COLO668 (cell line): ENCODE results near the gene CCDC138.
A peak's percentile ranks its signal among the peaks of the same experiment; 100 is the strongest.

Source experiments
- DNase-seq: peaks from one replicate; lab custom pipeline; 2025; ENCODE audit not compliant: unreplicated experiment; lab: John Stamatoyannopoulos, UW

Gene CCDC138

GRCh38 chr2:108893277-108893676 lies 106.7 kb downstream of the CCDC138 start:
- DNase-seq = no peak

DNA sequence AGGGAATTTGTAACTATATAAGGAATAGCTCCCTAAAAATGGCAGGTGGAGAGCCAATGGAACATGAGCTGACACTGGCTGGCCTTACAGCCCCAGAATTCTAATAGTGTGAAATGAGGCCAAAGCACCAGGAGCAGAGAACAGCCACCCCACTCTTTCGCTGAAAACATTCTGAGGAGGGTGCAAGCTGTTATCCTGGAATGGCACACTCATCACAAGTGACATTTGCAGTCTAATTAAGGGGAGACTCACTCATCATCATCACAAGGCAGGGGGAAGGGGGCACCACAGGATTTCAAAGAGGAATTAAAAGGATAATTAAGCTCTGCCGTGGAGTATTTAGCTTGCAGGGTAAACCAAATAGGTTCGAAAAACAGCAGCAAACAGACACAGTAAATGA lies 108.2 kb downstream of the CCDC138 start:
- no peak for DNase-seq

DNA sequence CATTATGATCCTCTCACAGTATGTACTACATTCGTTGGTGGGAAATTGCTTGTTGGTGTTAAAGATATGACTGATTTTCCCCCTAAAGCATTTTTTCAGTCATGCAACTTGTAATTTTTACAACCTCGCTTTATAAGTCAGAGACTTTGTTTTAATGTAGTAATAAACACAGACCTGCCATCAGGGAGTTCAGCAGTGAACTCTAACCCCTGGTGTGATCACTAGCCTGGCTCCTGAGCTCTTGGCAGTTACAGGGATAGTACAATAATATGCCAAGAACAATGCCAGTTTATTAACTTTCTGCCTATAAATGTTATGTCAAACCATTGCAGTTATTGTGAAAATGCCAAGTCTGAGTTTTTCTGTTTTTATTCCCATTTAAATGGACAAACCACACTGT lies 108.6 kb downstream of the CCDC138 start:
- no peak for DNase-seq

DNA sequence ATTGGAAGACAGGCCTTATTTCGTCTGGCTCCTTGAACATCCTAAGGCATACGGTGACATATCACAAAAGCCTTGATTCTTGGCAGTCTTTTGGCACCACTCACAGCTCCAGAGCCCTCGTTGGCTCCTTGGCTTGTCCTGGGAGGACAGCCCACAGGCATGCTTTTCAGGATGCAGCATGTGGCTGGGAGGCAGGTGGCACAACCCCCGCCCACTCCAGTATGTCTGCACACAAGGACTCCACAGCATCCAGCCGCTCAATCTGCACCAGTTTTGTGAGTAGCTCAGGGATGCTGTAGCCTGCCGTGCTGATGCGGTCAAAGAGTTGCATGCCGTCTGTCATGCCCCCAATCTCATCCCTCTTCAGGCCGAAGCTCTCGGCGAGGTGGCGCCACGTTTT lies 110.2 kb downstream of the CCDC138 start:
- no peak for DNase-seq

- no peak for DNase-seq
These were observed 111.9 kb downstream of the CCDC138 start for GRCh38 chr2:108898315-108899082.

- no peak for DNase-seq
These were observed 118.1 kb downstream of the CCDC138 start for GRCh38 chr2:108904680-108905079.

- no peak for DNase-seq
These were observed 118.6 kb downstream of the CCDC138 start for GRCh38 chr2:108905176-108905575.

DNA sequence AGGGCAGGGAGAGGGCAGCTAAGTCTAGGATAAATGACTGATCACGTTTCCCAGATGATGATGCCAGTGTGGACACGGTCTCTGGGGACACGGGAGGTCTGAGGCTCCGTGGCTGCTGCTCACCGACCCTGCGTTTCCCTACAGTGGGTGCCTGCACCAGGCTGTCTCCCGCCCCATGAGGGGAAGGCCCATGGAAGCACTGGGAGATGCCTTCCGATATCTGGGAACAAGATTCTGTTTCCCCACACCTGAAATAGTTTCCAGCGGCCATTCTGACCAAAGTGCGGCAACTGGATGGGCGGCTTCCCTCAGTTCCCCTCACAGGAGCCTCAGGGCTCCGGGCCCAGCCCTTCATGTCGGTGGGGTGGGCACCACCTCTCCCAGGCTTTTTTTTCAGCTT lies 119.3 kb downstream of the CCDC138 start:
- no peak for DNase-seq

DNA sequence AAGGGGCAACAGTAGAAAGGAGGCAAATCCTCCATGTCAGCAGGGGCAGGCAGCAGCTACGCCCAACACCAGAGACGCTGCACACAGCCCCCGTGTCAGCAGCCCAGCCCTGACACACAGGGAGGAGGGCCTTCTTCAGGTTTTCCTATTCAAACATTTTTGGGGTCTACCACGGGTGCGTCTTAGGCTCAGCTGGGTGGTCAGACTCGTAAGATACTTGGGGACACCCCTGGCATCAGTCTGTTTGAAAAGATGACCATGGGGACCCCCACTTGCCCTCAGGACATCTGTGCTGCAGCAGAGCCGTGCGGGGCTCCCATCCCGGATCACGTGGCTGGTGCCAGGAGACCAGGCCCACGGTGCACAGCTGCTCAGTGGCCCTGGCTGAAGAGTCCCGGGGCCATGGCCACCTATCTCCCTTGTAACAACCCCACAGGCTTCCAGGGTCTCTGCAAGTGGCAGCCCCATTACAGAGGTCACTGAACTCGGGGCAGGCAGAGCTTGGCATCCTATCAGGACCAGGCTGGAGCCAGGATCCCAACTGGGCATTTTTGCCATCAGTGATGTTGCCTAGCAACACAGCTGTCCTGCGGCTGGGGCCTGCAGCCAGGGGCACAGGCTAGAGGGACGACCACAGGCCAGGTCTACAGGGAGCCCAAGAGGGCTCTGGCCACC lies 120.0 kb downstream of the CCDC138 start:
- DNase-seq = no peak

GRCh38 chr2:108907822-108908712 lies 121.5 kb downstream of the CCDC138 start:
- no peak for DNase-seq

- no peak for DNase-seq
These were observed 122.1 kb downstream of the CCDC138 start for GRCh38 chr2:108908713-108909070.

DNA sequence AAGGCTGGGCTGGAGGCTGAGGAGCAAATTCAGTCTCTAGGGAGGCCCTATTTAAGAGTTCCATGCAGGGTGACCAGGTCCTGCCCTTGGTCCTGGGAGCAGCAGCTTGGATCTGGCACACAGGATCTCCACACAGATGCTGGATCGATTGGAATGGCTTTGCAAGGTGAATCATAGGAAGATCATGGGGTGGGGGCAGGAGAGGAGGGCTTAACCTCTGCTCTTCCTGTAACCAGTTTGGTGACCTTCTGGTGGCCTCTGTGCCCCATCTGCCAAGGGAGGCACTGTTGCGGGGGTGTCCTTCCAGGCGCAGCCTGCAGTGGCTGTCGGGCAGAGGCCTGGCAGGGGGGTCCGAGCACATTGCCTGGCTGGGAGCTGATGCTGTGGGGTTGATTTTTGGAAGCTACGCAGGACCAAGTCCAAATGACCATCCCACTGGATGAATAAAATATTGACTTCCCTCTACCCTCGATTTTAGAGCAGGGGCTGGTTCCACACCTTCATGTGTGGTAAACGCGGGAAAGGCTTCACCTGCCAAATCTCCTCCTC lies 122.8 kb downstream of the CCDC138 start:
- DNase-seq = no peak

- DNase-seq = no peak
These were observed 123.5 kb downstream of the CCDC138 start for GRCh38 chr2:108910011-108910431.

DNA sequence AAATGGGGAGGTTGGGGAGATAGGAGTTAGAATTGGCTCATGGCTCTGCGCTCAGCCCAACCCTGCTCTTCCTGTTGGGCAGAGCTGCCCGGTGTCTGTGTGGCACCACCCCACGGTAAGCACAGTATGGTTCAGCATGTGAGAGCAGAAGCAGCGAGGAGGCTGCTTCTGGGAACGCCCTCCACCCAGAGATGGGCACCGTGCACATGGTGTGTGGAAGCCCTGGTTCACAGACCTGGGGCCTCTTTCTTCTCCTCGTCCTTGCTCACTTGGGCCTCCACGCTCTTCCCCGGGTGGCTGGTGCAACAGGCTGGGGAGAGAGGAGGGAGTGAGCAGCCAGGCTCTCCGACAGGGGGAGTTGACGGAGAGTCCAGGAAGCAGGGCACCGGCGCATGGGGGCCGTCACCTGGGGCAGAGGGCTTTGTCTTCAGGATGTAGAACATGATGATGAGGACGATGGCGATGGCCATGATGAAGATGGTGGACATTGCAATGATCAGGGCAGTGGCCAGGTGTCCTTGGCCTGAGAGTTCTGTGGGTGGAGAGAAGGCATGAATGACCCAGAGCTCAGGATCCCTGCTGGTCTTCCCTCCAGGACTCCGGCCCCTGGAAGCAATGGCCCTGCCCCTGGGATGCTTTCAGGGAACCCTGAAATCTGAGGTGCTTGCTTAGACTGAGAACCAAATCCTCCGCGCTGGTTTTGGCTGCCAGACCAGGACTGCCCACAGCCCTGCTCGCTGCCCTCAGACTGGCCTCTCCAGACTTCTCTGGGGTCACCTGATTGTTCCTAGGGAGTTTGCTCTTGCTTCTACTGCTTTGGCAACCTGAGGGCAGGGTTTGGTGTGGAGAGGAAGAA lies 124.2 kb downstream of the CCDC138 start:
- no peak for DNase-seq

DNA sequence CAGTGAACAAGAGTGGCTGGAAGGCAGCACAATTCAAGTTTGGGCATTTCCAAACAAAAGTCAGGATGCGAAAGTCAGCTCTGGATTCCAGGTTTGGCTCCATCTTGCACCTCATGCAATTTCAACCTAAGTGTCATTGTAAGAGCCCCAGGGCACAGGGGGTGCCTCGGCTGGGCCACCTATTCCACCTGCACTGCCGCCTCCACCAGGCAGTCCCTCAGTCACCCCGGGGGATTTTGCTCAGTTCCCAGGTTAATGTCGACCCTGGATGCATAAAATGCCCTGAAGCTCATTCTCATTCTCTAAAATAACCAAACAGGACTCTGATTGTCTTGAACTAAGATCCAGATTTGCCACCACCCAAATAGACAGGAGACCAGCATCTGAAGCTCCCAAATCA lies 124.8 kb downstream of the CCDC138 start:
- no peak for DNase-seq

DNA sequence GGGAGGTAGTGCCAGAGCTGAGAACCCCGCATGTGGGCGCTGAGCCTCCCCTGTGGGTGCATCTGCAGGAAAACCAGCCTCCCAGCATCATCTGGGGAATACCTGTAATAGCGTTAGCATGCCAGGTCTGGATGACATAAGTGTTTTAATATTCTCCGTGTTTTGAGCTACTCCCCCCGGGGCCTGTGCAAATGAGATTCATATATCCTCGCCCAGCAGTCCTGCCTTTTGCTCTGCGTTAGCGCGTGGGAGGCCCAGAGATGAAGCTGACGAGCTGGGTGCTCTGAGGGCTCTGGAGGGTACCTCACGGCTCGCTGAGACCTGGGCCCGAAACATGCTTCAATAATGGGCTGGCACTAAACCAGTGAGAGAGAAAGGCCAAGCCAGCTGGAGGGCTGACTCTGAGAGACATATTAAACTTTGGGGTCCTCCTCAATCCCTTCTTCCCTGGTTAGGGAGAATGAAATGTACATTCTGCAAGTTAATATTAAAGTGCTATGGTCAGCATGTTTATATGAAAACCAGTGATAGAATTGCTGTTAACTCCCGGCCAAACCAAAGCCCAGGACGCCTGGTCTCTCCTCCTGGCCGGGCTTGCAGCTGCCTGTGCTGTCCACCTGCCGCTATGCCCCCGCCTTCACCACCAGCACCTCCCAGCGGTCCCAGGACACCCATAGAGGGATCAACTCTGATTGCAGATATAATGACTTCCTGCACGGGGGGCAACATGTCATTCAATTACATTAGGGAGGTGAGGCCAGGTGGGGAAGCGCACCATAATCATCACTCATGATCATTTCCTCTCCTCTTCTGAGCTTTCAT lies 125.4 kb downstream of the CCDC138 start:
- no peak for DNase-seq

DNA sequence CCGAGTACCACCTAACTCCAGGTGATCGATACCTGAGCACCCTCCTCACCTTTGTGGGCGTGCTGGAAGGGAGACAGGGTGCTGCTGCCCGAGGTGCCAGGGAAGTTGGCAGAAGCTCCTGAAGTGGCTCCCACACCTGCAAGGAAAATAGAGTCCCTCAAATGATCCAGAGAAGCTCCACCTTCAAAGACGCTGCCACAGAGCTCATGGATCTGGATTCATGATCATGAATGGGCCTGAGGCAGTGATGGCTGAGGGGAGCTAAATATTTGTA lies 126.0 kb downstream of the CCDC138 start:
- DNase-seq = no peak

GRCh38 chr2:108916122-108916795 lies 129.7 kb downstream of the CCDC138 start:
- DNase-seq = peak; percentile 54

DNA sequence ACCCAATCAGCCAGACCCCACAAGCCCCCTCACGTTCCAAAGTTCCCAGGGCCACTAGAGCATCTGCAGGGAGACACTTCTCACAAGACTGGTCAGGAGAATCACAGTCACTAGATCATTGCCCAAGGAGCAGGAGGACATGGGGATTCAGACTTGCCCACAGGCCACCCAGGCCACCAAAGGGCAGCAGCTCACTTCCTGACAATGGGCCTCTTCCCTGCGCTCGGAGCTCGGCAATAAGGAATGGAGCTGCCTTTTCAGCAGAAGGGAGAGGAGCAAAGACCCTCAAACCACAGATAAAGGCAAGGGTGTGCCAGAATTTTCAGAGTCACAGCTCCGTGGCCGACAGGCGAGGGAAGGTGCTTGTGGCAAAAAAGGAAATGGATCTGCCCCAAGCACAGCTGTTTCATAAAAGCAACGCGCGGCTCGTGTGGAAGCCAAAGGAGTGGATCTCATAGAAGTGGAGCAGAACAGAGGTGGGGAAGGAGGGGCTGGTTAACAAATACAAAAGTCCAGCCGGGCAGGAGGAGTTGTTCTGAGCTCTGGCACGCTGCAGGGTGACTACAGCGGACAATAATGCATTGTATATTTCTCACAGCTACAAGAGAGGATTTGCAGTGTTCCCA lies 130.3 kb downstream of the CCDC138 start:
- DNase-seq = no peak
